ENCODE measurements around the gene UNCX.

- TF ChIP-seq CTCF (IDR thresholded peaks at IDR 0.05) (no peak), POLR2A (IDR thresholded peaks at IDR 0.05) (no peak), POLR2AphosphoS5 (IDR thresholded peaks at IDR 0.05; ENCODE audit: insufficient read depth in 1 of 2, low read depth in 1 of 2) (no peak)
Measured at GRCh38 chr7:1281068-1281467, 48.4 kb downstream of the UNCX start.
